Body of pancreas (tissue), 4 donors: ENCODE data around the gene PPP1R2C.

Experiments used
- CTCF ChIP-seq, 7 experiments: fragments of 450-650 bp in 4 of 7; fragments of 200-600 bp in 3 of 7; sonication (generic) in 3 of 7; IDR thresholded peaks; one replicate each; pipeline ENCODE4 v1.5.1; 2016 to 2019; ENCODE audit warnings: antibody characterized with exemption in 7 of 7
- POLR2A ChIP-seq, 3 donors: fragments of 450-650 bp; IDR thresholded peaks; one replicate each; pipeline ENCODE4 v1.6.1; 2016; ENCODE audit warnings: antibody characterized with exemption in 3 of 3, mild to moderate bottlenecking in 2 of 3

- TF ChIP-seq CTCF (IDR thresholded peaks at IDR 0.05), result no peak
- no peak for TF ChIP-seq POLR2A (IDR thresholded peaks at IDR 0.05)
Observed at GRCh38 chrX:42751573-42751972, 26.4 kb downstream of the PPP1R2C start.
